LNCAP (cell line): Measurements from ENCODE around the gene TRDMT1.

Experiments used
- TF ChIP-seq, protein P1 (sequence below): fragments of 450-650 bp; IDR thresholded peaks from 2 replicates; pipeline ENCODE4 v1.5.1; 2017; ENCODE audit warnings: mild to moderate bottlenecking

TRDMT1 gene

DNA sequence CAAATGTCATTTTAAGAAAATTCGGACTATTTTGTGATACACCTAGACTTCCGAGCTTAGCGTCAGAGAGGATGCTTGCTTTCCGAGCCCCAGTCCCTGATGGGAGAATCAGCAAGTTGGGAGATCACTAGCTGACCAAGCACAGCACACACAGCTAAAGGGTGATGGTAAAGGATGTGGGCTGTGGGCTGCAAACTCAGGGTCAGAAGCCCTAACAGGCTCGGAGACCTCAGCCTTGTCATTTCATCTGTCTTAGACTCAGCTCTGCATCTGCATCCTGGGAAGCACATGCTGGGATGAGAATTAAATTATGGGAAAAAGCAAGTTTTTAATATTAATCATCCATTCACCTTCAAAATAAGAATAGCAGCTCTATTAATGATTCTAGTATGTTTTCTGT is 75.1 kb downstream of the TRDMT1 start:
- TF ChIP-seq, protein P1, sequence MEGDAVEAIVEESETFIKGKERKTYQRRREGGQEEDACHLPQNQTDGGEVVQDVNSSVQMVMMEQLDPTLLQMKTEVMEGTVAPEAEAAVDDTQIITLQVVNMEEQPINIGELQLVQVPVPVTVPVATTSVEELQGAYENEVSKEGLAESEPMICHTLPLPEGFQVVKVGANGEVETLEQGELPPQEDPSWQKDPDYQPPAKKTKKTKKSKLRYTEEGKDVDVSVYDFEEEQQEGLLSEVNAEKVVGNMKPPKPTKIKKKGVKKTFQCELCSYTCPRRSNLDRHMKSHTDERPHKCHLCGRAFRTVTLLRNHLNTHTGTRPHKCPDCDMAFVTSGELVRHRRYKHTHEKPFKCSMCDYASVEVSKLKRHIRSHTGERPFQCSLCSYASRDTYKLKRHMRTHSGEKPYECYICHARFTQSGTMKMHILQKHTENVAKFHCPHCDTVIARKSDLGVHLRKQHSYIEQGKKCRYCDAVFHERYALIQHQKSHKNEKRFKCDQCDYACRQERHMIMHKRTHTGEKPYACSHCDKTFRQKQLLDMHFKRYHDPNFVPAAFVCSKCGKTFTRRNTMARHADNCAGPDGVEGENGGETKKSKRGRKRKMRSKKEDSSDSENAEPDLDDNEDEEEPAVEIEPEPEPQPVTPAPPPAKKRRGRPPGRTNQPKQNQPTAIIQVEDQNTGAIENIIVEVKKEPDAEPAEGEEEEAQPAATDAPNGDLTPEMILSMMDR, result no peak

DNA sequence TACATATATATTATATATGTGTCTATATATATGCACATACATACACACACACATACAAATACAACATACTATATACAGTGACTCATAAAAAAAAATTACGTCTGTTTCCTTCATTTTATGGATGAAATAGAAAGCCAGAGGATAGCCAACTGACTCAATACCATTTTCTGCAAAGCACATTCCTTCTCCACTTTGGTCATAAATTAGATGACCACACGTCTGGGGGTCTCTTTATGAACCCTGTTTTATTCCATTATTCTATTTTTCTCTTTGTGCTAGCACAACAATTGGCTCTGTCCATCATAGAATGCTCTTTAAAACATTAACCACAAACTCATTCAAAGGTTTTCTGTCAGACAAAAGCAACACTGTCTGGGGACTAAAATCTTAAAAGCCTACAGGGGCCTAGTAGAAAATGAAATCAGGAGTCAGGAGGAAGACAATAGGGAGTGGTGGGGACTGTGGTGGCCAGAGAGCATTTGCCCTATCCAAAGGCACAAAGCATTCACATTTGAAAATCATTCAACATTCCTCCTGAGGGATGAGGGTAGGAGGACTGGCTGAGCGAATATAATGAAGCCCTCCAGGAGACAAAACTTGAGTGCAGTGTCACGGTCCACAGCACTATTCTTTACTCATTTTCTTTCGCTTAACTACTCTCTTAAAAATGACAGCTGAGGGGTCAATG is 76.1 kb downstream of the TRDMT1 start:
- TF ChIP-seq, protein P1, result no peak

GRCh38 chr10:17123961-17124360 is 77.5 kb downstream of the TRDMT1 start:
- TF ChIP-seq, protein P1, result no peak

GRCh38 chr10:17122726-17123661 is 78.5 kb downstream of the TRDMT1 start:
- TF ChIP-seq, protein P1, result no peak

DNA sequence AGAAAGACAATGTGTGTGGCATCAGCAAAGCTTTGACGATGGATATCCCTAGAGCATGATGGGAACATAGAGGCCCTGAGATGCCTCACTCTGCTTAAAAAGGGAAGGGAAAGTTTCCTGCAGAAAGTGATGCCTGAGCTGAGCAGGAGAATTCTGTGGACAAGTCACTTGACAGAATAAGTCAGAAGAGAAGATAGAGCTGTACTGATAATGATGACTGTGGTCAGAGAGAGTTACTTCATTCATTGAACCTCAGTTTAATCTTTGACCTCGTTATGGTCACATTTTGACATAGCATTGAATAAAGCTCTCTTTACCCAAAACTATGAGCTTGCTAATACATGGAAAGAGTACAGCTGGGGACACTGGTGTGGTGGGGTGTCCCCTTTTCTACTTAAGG is 79.4 kb downstream of the TRDMT1 start:
- TF ChIP-seq, protein P1, result no peak

GRCh38 chr10:17120694-17121093 is 80.8 kb downstream of the TRDMT1 start:
- TF ChIP-seq, protein P1, result no peak

DNA sequence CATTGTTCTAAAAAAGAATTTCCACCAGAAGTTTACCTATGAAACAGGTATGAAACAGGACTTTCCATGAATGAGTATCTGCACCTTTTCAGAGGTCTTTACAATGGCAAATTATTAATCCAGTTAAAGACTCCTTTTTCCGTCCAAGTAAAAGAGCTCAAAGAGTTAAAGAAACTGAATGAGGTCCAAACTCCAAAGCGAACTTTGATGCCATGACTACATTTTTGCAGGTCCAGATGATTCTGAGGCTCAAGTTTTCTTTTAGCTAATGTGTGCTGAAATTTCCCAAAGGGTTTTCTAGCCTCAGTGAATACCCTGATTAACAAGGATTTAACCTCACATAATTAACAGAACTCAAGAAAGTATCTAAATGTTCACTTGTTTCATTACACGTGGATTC is 81.6 kb downstream of the TRDMT1 start:
- TF ChIP-seq, protein P1, result no peak
